GM12891 (cell line): ENCODE measurements around the gene FCRLA.

Source experiments
- DNase-seq: peaks from one replicate; pipeline ENCODE4 v3.0.0; 2011; ENCODE audit warnings: low spot score; ENCODE audit not compliant: insufficient read length
- FAIRE-seq: peaks from 2 replicates; lab custom pipeline; 2011; peaks lifted over from hg19 to GRCh38; lab: Jason Lieb, UNC
- PAX5 ChIP-seq: IDR thresholded peaks from 2 replicates; pipeline ENCODE4 v1.6.1; 2011; ENCODE audit warnings: low read length, moderate library complexity, mild to moderate bottlenecking; ENCODE audit not compliant: insufficient read depth, severe bottlenecking
- POLR2A ChIP-seq: IDR thresholded peaks from 2 replicates; pipeline ENCODE4 v1.6.1; 2011; ENCODE audit warnings: low read depth, low read length, control low read depth
- POLR2AphosphoS5 ChIP-seq: IDR thresholded peaks from 2 replicates; pipeline ENCODE4 v1.6.1; 2011; ENCODE audit warnings: low read depth, low read length, control low read depth
- POU2F2 ChIP-seq: IDR thresholded peaks from 2 replicates; pipeline ENCODE4 v1.6.1; 2011; ENCODE audit warnings: low read depth, mild to moderate bottlenecking, control low read depth, low read length, moderate library complexity
- SPI1 ChIP-seq: IDR thresholded peaks from 2 replicates; pipeline ENCODE4 v1.6.1; 2011; ENCODE audit warnings: low read depth, low read length, control low read depth
- TAF1 ChIP-seq: IDR thresholded peaks from 2 replicates; pipeline ENCODE4 v1.6.1; 2011; ENCODE audit warnings: low read depth, low read length, control low read depth

FCRLA gene

DNA sequence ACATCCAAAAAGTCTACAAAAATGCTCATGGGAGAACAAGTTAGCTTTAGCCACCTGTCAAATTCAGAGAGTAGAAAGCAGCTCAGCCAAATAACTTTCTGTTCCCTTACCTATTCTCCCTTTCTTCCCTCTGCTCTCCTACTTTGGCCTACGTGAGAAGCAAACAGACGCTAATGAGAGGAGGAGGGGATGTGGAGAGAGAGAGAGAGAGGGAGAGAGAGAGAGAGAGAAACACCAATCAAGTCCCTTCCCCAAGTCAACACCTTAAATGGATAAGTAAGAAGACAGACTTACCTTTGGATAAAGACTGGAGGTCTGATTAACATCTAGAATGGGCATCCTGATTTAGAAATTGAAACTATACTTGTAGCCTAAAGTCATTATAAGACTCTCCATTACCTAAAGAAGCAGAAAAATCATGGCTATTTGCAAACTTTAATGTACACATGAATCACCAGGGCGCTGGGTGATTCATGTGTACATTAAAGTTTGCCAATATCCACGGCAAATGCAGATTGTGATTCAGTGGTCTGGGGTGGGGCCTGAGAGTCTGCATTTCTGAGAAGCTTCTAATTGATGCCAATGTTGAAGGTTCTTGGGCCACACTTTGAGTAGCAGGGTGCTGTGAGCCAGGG lies 29.4 kb downstream of the FCRLA start:
- FAIRE-seq (peak; percentile 5), DNase-seq (no peak)
- no peak for TF ChIP-seq SPI1
- no peak for TF ChIP-seq POLR2A
- no peak for TF ChIP-seq TAF1
- no peak for TF ChIP-seq POLR2AphosphoS5
- no peak for TF ChIP-seq POU2F2
- TF ChIP-seq PAX5: no peak

DNA sequence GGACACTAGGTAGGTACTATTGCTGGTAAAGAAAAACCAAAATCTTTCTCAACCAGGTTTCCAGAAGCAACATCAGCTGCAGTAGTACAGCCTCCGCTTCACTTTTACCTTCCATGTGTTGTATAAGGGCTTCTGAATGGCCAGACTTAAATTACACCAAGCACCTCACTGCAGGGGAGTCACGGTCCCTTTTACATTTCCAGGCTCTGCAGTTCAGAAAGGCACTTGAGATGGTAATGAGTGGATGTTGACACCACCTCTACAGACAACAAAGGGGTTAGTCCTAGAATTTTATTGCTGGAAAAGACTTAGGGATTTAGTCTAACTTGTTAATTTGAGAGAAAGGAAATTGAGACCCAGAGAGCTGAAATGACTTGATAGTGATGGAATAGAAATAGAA lies 30.6 kb downstream of the FCRLA start:
- no peak for DNase-seq
- TF ChIP-seq PAX5 (no peak), POLR2AphosphoS5 (no peak), POU2F2 (no peak), SPI1 (no peak), POLR2A (no peak), TAF1 (no peak)
- peak; percentile 59 for FAIRE-seq

DNA sequence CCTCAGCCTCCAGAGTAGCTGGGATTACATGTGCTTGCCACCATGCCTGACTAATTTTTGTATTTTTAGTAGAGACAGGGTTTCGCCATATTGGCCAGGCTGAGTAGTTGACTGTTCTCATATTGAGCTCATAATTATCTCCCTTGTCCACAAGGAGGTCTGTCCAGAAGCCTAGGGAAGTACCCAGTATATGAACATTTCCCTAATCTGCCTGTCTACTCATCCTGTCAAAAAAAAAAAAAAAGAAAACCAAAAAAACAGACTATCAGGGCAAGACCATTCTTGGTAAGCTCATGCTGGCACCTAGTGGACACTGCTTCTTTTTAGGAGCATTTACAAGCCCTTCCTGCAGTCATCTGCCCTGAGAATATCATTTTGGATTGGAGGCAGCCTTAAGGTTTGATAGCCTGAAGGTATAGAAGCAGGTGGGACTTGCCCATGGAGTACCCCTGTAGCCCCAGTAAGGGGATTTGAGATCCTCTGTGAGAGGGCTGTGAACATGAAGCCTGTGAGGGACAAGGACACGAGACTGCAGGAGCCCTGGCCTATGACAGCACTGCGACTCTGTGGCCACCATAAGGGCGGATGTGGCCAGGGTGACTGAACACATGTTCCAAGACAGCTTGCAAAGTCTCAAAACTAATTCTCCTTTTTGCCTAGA lies 31.7 kb downstream of the FCRLA start:
- FAIRE-seq: peak; percentile 93
- DNase-seq: no peak
- no peak for TF ChIP-seq TAF1
- TF ChIP-seq POU2F2: no peak
- no peak for TF ChIP-seq PAX5
- peak; percentile 49; the same call in 1 of the 2 replicates for TF ChIP-seq POLR2AphosphoS5
- peak; percentile 25 for TF ChIP-seq SPI1
- 0 out of 2 replicates have a peak, but pooled peaks have one; percentile 42 for TF ChIP-seq POLR2A

DNA sequence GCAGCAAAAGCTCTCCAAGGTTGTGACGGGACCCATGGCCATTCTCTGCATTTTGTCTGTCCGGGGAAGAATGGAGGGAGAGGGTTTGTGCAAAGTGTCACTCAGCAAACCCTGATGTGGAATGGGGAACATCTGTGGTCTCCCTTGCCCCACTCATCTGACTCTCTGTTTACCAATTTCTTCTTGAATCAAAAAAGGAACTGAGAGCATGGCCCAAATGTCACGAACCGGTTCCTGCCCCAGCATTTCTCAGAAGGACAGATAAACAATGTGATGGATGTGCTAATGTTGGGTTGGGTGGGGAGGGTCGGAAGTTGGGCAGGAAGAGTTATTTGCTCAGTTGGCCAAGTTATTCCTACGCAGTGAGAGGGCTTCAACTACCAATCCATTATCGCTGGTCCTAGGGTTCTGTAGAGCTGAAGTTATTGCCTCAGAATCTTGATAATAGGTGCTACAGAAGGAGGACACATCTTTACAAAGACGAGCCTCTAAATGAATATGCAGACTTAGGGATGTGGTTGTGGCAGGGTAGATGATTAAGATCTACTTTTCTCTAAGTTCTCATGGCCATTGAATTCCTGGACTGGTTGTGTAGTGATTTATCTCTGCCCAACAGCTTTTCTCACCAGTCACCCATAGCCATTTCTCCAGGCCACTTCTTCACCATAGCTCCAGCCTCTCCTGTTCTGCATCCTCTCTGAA lies 33.0 kb downstream of the FCRLA start:
- DNase-seq: no peak
- FAIRE-seq: peak; percentile 90
- TF ChIP-seq SPI1: peak; percentile 97
- no peak for TF ChIP-seq TAF1
- TF ChIP-seq POU2F2: peak; percentile 45; the same call in 1 of the 2 replicates
- TF ChIP-seq POLR2AphosphoS5: no peak

DNA sequence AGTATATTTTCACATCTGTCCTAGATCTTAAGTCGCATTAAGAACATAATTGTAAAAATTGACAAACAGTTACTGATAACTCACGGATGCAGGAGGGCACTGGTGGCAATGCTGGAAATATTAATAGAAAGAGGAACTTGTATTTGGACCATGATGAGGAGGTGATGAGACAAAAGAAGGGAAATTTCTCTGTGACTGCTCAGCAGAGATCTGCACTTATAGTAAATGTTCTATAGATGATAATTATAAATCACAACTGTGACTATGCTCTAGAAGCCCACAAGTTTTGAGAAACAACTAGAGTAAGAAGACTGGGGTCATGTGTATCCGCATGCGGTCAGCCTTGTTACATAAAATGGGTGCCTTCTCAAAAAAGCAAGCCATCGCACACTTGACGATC lies 33.9 kb downstream of the FCRLA start:
- FAIRE-seq: no peak
- no peak for DNase-seq

DNA sequence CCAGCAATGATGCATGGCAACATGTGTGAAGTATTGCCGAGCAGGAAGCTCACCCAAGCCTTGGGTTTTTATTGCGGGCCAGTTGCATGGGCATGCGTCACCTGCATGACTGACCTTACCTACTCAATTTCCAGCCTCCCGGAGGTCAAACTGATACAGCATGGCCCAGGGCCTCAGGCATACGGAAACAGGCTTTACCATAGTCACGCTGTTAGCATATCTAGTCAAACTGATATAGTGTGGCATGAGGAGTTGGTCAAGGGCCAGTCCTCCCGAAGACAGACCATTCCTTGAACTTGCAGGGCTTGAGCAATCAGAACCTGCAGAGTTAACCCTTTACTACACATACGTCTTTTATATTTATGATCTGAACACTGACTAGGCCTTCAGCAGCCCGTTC lies 36.2 kb downstream of the FCRLA start:
- no peak for FAIRE-seq
- no peak for DNase-seq
- TF ChIP-seq PAX5: no peak
- no peak for TF ChIP-seq POLR2AphosphoS5
- no peak for TF ChIP-seq POLR2A
- no peak for TF ChIP-seq TAF1
- no peak for TF ChIP-seq POU2F2
- TF ChIP-seq SPI1: no peak

More for the DNA sequence above, 33.9 kb downstream of the FCRLA start:
- TF ChIP-seq SPI1 (no peak), POU2F2 (no peak), PAX5 (no peak), TAF1 (no peak)

DNA sequence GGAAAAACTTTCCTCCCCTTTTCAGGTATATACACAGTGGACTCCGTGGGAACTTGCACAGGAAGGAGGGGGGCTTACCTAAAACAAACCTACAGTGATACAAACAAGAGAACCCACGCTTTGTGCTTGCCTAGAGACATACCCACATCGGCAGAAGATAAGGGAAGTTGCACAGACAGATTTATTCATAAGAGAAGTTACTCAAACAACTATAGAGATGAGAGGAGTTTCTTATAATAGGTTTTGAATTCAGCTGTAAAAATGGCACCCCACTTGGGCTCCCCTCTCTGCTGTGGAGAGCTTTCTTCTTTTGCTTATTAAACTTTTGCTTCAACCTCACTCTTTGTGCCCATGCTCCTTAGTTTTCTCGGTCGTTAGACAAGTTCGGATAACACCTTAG lies 40.8 kb downstream of the FCRLA start:
- no peak for DNase-seq
- TF ChIP-seq SPI1 (0 out of 2 replicates have a peak, but pooled peaks have one; percentile 25), PAX5 (no peak)
- FAIRE-seq: no peak

DNA sequence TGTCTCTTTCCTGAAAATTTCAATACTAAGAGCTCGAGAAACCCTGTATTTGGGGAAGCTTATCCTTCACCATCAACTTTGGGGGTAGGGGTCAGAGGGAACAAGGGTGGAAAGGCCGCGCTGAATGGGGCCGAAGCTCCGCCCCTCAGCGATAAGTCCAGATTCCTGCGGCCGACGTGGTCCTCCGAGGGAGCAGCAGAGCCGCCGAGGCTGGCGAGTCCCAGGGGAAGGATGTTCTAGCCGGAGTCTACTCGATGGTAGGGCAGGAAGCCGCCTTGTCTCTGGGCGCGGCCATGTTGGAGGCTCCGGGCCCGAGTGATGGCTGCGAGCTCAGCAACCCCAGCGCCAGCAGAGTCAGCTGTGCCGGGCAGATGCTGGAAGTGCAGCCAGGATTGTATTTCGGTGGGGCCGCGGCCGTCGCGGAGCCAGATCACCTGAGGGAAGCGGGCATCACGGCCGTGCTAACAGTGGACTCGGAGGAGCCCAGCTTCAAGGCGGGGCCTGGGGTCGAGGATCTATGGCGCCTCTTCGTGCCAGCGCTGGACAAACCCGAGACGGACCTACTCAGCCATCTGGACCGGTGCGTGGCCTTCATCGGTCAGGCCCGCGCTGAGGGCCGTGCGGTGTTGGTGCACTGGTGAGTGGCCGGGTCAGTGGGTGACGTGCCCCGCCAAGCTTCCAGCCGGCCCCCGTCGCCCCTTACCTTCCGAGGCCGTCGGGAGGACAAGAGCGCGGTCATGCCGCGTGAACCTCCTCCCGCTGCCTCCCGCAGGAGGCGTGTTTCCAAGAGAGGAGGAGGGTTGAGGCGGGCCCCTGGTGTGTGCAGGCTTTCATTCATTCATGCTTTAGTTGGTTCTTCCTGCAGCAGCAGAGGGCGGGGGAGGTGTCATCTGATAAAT lies 42.7 kb downstream of the FCRLA start, which contains the start of gene DUSP12:
TSS of gene DUSP12 (plus strand) at position 278 of the 899 bp plus-strand sequence. CDS start at position 294, 16 bp downstream.
- peak; percentile 71 for DNase-seq
- peak; percentile 82 for TF ChIP-seq POLR2A
- TF ChIP-seq POLR2AphosphoS5: peak; percentile 90
- TF ChIP-seq TAF1: peak; percentile 92
- no peak for TF ChIP-seq SPI1
- peak; percentile 77 for TF ChIP-seq POU2F2
- peak; percentile 96 for FAIRE-seq
